PC-3 (cell line): ENCODE data around the gene SMARCA4. TPM values are rescaled to one million over a fixed set of nuclear protein-coding genes. Genes with fewer than 3 reads are reported as not detected.
A peak's percentile ranks its signal among the peaks of the same experiment; 100 is the strongest.

Experiments used
- ATAC-seq: fragments of 200-7000 bp; cut with Tn5 transposase; 2 replicates; pipeline ENCODE4 v1.9.1; 2020; ENCODE audit warnings: mild to moderate bottlenecking, moderate library complexity
- BruUV-seq: library from RNA; stranded (reverse); fragments of 400-500 nt; replicated peaks from 2 replicates; lab custom pipeline; 2021; lab: Mats Ljungman, UMichigan
- CTCF ChIA-PET: fragments of 300-600 bp; sonication (Branson Sonifier 250); formaldehyde crosslinking; loops from one replicate; lab custom pipeline; 2022; ENCODE audit warnings: antibody characterized with exemption; lab: Charles Lee
- POLR2A ChIA-PET: fragments of 300-600 bp; sonication (Branson Sonifier 250); formaldehyde crosslinking; loops from one replicate; lab custom pipeline; 2022; ENCODE audit warnings: antibody characterized with exemption; ENCODE audit not compliant: unreplicated experiment; lab: Charles Lee
- DNase-seq: peaks from one replicate; pipeline ENCODE4 v3.0.0-alpha.2; 2015
- H2AFZ ChIP-seq: fragments of 300-600 bp; sonication (generic); 2 replicates; pipeline ENCODE4 v1.6.0; 2016; ENCODE audit warnings: antibody characterized with exemption, low read length
- H3F3A ChIP-seq: fragments of 300-600 bp; sonication (generic); one replicate; pipeline ENCODE4 v1.6.0; 2017; ENCODE audit warnings: antibody characterized with exemption, low read length, control low read depth, mild to moderate bottlenecking; ENCODE audit not compliant: unreplicated experiment
- H3K27ac ChIP-seq: fragments of 300-600 bp; sonication (generic); 2 replicates; pipeline ENCODE4 v1.5.1; 2016; ENCODE audit warnings: mild to moderate bottlenecking, low read length
- H3K27me3 ChIP-seq: fragments of 300-600 bp; sonication (generic); 2 replicates; pipeline ENCODE4 v1.6.1; 2016; ENCODE audit warnings: low read length, mixed read lengths
- H3K36me3 ChIP-seq: fragments of 300-600 bp; sonication (generic); 2 replicates; pipeline ENCODE4 v1.6.1; 2016; ENCODE audit warnings: low read depth, mixed run types, low read length, mixed read lengths
- H3K4me1 ChIP-seq: fragments of 300-600 bp; sonication (generic); 2 replicates; pipeline ENCODE4 v1.5.1; 2016; ENCODE audit warnings: low read length; ENCODE audit not compliant: insufficient read depth
- H3K4me2 ChIP-seq: fragments of 300-600 bp; sonication (generic); 2 replicates; pipeline ENCODE4 v1.6.0; 2016; ENCODE audit warnings: low read length
- H3K4me3 ChIP-seq: fragments of 300-600 bp; sonication (generic); 2 replicates; pipeline ENCODE4 v1.5.1; 2016; ENCODE audit warnings: mild to moderate bottlenecking, low read length, mixed read lengths
- H3K79me2 ChIP-seq: fragments of 300-600 bp; sonication (generic); 2 replicates; pipeline ENCODE4 v1.6.1; 2017; ENCODE audit warnings: low read length, mixed read lengths
- H3K9ac ChIP-seq: fragments of 300-600 bp; sonication (generic); 2 replicates; pipeline ENCODE4 v1.6.0; 2016; ENCODE audit warnings: mild to moderate bottlenecking, low read length
- H3K9me2 ChIP-seq: fragments of 300-600 bp; sonication (generic); replicated peaks from 2 replicates; pipeline ENCODE4 v1.6.1; 2016; ENCODE audit warnings: mixed run types, low read length, mixed read lengths
- H3K9me3 ChIP-seq: fragments of 300-600 bp; sonication (generic); 2 replicates; pipeline ENCODE4 v1.6.1; 2016; ENCODE audit warnings: low read length, mixed read lengths
- H4K20me1 ChIP-seq: fragments of 300-600 bp; sonication (generic); 2 replicates; pipeline ENCODE4 v1.6.1; 2016; ENCODE audit warnings: low read length, mixed read lengths
- CTCF ChIP-seq: fragments of 300-600 bp; sonication (generic); conservative IDR thresholded peaks from 2 replicates; pipeline ENCODE4 v1.5.1; 2017; ENCODE audit warnings: antibody characterized with exemption, low read depth, mild to moderate bottlenecking, low read length
- EZH2 ChIP-seq: fragments of 300-600 bp; sonication (generic); IDR thresholded peaks from one replicate; pipeline ENCODE4 v1.6.1; 2017; ENCODE audit warnings: antibody characterized with exemption, mild to moderate bottlenecking, low read length; ENCODE audit not compliant: unreplicated experiment
- EZH2phosphoT487 ChIP-seq: fragments of 300-600 bp; sonication (generic); IDR thresholded peaks from 2 replicates; pipeline ENCODE4 v1.6.1; 2018; ENCODE audit warnings: mild to moderate bottlenecking, antibody characterized with exemption, low read length, borderline replicate concordance
- intact Hi-C: fragments of 100-400 bp; cut with micrococcal nuclease; formaldehyde crosslinking; loops from 2 replicates; pipeline ENCODE4 v1.9.0; 2023
- total RNA-seq: library from RNA; depleted of rRNA; stranded (reverse); fragments of >200 nt; gene quantifications from 2 replicates; pipeline ENCODE4 v1.2.3, GENCODE V29; 2014

The SMARCA4 gene
- total RNA-seq, 1 experiment from 2014 or later, result 197 TPM

- TF ChIP-seq CTCF, result no peak
- TF ChIP-seq EZH2phosphoT487, result no peak
- TF ChIP-seq EZH2, result no peak
These were observed 6.0 kb downstream of the SMARCA4 start for GRCh38 chr19:10966809-10967208.

GRCh38 chr19:10968527-10969135, 7.8 kb downstream of the SMARCA4 start:
- CTCF ChIA-PET, result no interaction called here
- Histone ChIP-seq H3K9me2 (no peaks in the 10 kb centered on the region), H3F3A (no peaks in the 10 kb centered on the region), H3K9me3 (no peaks in the 10 kb centered on the region), H2AFZ (no peak overlapping the region), H3K4me3 (no peak overlapping the region), H3K27me3 (no peaks in the 10 kb centered on the region), H3K4me1 (no peaks in the 10 kb centered on the region), H3K79me2 (peaks cover 97% of the 10 kb centered on the region), H3K36me3 (peaks cover 5% of the 10 kb centered on the region; the same call in 1 of the 2 replicates), H3K4me2 (no peak overlapping the region), H3K27ac (no peak overlapping the region), H4K20me1 (peaks cover 56% of the 10 kb centered on the region), H3K9ac (no peak overlapping the region)
- POLR2A ChIA-PET, result no interaction called here
- no TSS peak for BruUV-seq
- 0 out of 2 replicates have a peak, but pooled peaks have one; percentile 26 for TF ChIP-seq CTCF
- no peak for TF ChIP-seq EZH2phosphoT487
- TF ChIP-seq EZH2, result no peak
- intact Hi-C loops, result no loop called here
- no peak for DNase-seq
- ATAC-seq, result no peak

More at GRCh38 chr19:10966809-10967208, 6.0 kb downstream of the SMARCA4 start:
- intact Hi-C loops, result no loop called here
- BruUV-seq, result no TSS peak
- Histone ChIP-seq H3K27me3 (no peaks in the 10 kb centered on the region), H3K27ac (no peak overlapping the region), H3K36me3 (peaks cover 5% of the 10 kb centered on the region; the same call in 1 of the 2 replicates), H2AFZ (no peak overlapping the region), H3K4me2 (no peak overlapping the region), H3K4me1 (peaks cover 15% of the 10 kb centered on the region; the same call in 1 of the 2 replicates), H4K20me1 (peaks cover 66% of the 10 kb centered on the region), H3K9me3 (no peaks in the 10 kb centered on the region), H3K79me2 (peaks cover 98% of the 10 kb centered on the region), H3K9ac (no peak overlapping the region), H3F3A (no peaks in the 10 kb centered on the region), H3K4me3 (no peak overlapping the region), H3K9me2 (no peaks in the 10 kb centered on the region)
- ChIA-PET CTCF (interaction anchor here (1.2 kb wide), 1 partner anchor 30 kb away, joined by 4 read pairs; no protein-coding TSS in a partner anchor), POLR2A (no interaction called here)
- ATAC-seq (no peak), DNase-seq (no peak)

- intact Hi-C loops, result no loop called here
- Histone ChIP-seq H3K4me1 (no peaks in the 10 kb centered on the region), H3K4me3 (no peak overlapping the region), H3K9ac (no peak overlapping the region), H3K79me2 (peaks cover 96% of the 10 kb centered on the region), H3K9me2 (no peaks in the 10 kb centered on the region), H3K36me3 (no peaks in the 10 kb centered on the region), H3K4me2 (no peak overlapping the region), H3K27me3 (no peaks in the 10 kb centered on the region), H2AFZ (no peak overlapping the region), H3K27ac (no peak overlapping the region), H4K20me1 (peaks cover 49% of the 10 kb centered on the region), H3K9me3 (no peaks in the 10 kb centered on the region), H3F3A (no peaks in the 10 kb centered on the region)
- ATAC-seq, result no peak
- DNase-seq, result no peak
- CTCF ChIA-PET, result no interaction called here
- POLR2A ChIA-PET, result no interaction called here
- BruUV-seq, result no TSS peak
- TF ChIP-seq CTCF, result no peak
- TF ChIP-seq EZH2, result no peak
- TF ChIP-seq EZH2phosphoT487, result no peak
These were observed 10.4 kb downstream of the SMARCA4 start for GRCh38 chr19:10971107-10971726.
